ENCODE data around the gene EPHB3. TPM values are rescaled to one million over a fixed set of nuclear protein-coding genes. Genes with fewer than 3 reads are reported as not detected.
A peak's percentile ranks its signal among the peaks of the same experiment; 100 is the strongest.

The EPHB3 gene
- total RNA-seq, result not detected in 2 replicates

DNA sequence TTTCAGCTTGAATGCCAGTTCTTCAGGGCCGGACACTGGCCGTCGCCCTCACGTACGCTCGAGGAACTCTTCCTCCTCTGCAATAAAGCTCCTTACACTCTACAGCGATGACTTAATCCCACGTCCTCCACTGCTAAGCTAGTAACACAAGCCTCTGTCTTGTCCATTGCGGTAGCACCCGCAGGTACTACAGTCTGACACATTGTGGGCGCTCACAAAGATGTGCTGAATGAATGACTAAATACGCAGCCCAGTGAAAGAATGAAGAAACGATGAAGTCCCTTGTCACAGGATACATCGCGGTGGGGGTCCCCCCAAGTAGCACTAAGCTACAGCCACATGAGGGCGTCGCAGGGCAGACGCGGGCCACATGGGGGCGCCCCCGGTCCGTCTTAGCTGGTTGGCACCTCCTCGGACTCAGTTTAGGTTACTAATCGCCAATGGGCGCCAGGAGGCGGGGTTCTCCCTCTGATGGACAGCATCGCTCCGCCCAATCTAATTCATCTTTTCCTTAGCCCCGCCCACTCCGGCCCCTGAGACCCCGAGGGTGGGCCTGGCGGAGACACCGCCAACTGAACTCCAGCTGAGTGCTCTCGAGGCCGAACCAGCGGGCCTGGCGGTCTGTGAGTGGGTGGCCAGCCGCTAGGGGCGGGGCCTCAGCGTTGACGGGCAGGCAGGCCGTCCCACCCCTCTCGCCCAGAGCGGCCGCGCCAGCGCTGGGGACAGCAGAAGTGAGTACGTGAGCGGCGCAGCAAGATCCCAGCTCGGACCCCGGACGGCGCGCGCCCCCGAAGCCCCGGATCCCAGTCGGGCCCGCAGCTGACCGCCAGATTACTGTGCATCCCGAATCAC lies at the start of gene EPHB3:
Gene EPHB3, plus strand, starts transcription at position 725 of the 852 bp plus-strand sequence. CDS start 451 bp downstream, outside the sequence.
- peak; percentile 91 for DNase-seq (ENCODE audit: low read depth, low spot score)

DNA sequence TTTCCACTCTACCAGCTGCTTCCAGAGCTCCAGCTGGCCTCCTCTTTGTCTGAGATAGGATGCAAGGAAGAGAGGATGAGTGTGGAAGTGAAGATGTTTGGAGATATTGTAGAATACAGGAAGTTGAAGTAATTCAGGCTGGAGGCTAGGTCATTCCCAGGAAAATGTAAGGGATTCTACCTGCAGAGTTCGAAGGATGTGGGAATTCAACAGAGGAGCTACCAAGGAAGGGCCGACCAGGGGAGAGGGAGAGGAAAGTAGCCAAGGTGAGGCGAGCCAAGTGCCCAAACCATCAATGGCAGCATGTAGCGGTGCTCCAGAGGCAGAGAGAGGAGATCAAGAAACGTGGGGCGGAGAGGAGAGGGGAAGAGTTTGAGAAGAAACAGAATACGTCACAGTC lies 49.0 kb upstream of the EPHB3 start:
- DNase-seq (ENCODE audit: low read depth, low spot score), result no peak

- no peak for DNase-seq (ENCODE audit: low read depth, low spot score)
Observed at GRCh38 chr3:184513276-184514170, 48.1 kb upstream of the EPHB3 start.

DNA sequence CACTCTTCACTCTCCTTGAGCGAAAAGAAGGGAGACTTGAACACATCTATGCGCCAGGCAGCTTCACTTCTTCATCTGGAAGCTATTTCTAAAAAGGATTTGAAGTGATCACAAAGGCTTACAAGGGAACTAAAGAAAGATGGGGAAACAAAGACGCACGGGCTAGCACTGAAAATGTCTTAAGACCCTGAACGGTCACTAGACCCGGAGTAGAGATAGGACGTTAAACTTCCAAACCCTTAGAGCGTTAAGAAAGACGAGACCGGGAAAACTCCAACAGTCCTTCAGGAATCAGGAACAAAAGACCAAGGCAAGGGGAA lies 47.5 kb upstream of the EPHB3 start:
- DNase-seq (ENCODE audit: low read depth, low spot score), result no peak

DNA sequence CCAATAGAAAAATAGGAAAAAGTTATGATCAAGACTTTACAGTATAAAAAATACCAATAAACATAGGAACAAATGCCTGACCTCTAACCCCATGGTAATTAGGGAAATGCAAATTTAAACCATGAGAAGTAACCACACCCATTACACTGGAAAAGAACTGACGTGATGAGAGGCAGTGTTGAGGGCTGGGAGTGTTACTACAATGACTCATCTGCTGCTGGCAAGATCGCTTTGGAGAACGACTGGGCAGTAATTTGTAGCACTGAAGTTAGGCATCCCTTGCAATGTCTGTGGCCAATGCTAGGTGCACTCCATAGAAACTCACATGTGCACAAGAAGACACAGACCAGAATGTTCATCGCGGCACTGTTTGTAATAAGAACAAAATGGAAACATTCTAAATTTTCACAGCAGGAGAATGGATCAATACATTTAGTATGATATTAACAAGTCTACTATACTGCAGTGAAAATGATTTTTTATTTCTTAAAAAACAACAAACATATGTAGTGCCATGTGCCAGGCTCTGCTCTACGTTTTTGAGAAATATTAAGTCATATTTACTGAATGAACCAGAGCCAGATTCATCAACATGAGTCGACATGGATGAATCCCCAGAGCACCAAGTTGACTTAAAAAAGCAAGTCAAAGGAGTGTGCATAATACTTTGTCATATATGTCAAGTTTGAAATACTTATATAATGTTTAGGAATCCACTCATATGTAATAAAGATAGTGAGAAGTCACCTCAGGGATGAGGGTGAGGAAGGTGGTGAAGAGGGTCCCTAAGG lies 37.6 kb upstream of the EPHB3 start:
- no peak for DNase-seq (ENCODE audit: low read depth, low spot score)

DNA sequence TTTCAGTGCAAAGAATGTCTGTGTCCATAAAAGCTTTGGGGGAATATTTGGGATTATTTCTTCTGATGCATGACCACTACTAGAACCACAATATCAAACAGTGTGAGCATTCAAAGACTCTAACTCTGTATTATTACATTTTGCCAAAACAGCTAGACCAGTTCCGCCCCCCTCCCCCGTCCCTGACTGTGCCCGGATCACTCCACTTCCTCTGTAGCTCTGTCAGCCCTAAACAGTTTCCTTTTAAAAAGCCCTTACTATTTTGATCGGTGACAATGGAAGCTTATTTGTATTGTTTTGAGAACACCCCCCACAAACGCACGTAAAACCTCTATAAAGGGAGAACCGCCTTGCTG lies 36.6 kb upstream of the EPHB3 start:
- no peak for DNase-seq (ENCODE audit: low read depth, low spot score)

GRCh38 chr3:184525337-184526087 lies 36.1 kb upstream of the EPHB3 start:
- DNase-seq (ENCODE audit: low read depth, low spot score), result no peak

- DNase-seq (ENCODE audit: low read depth, low spot score), result no peak
Observed at GRCh38 chr3:184526088-184526433, 35.5 kb upstream of the EPHB3 start.

DNA sequence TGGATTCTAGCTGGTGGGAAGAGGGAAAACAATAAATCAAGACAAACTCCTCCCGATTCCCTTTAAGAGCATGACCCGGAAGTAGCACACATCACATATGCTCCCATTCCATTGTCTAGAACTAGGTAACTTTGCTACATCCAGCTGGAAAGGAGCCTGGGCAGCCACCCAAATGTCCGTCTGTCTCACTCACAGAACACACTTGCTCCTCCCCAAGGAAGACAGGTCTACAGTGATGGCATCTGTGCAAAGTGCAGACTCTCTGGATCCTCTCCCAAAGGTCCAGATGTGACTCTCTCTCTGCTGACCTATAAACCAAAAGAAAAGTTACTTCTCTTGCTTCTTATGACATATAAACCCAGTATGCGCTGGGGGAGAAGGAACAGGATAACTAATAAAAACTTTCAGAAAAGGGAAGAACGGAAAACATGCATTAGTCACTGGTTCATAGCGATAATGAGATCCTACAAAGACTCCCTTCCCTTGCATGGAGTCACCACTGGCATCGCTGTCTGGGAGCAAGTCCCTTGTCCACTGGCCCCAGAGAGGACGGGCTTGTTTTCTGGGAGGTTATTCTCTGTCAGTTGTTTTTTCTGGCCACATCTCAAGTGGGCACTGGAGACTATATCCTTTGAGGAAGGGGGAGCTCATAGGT lies 29.8 kb upstream of the EPHB3 start:
- DNase-seq (ENCODE audit: low read depth, low spot score), result no peak

- DNase-seq (ENCODE audit: low read depth, low spot score), result no peak
Observed at GRCh38 chr3:184532940-184533732, 28.4 kb upstream of the EPHB3 start.

DNA sequence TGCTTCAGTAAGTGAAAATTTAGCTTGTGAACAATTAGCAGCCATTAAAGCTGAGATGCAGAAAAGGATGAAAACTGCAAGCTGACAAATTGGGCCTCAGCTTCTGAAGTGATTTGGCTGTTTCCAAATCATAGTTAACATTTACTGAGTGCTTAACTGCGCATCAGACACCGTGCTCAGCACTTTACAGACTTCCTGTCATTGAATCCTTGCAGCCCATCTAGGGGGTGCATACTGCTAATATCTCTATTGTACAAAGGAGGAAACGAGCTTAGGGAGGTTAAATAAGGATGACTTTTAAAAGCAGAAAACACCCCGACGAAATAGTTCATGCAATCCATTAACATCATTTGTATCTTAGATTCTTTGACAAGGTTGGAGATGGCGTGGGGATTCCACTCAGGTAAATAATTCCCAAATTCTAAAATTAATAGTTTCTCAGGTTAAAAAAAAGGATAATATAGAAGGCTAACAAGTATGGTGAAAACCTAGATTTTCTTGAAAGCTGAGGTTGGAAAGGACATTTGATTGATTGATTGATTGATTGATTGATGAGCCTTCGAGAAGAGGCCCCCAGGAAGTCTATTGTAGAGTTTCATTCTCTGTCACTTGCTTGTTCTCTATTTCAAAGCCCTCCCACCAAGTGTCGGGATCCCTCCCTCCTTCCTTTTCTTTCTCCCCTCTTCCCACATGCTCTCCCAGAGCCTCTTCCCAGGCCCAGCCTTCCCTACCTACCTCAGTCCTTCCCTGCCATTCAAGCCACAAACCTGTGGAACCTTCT lies 23.5 kb upstream of the EPHB3 start:
- DNase-seq (ENCODE audit: low read depth, low spot score), result no peak

GRCh38 chr3:184538666-184539431 lies 22.7 kb upstream of the EPHB3 start:
- no peak for DNase-seq (ENCODE audit: low read depth, low spot score)

DNA sequence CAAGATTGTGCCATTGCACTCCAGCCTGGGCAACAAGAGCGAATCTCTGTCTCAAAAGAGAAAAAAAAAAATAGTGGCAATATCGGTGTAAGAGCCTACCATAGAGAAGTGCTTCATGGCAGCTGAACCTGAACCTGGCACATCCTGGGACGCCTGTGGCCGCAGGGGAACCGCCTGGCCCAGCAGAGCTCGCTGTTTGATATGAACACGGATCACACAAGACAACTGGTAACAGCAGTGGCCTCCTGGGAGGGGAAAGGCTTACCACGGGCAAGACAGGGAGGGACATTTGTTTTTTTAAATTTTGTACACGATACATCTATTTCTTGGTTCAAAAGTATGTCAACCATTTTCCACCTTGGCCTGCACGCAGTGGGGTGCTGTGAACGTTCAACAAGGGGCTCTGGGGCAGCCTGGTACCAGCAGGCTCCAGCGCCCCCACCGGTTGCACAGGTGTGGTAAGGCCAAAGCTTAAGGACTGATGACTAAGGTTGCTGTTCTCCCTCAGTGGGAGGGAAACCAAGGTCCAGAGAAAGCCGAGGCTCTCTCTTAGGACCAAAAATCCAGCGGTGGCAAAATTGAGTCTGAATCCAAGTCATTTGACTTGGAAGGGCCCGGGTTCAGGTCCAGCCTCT lies 21.7 kb upstream of the EPHB3 start:
- no peak for DNase-seq (ENCODE audit: low read depth, low spot score)

DNA sequence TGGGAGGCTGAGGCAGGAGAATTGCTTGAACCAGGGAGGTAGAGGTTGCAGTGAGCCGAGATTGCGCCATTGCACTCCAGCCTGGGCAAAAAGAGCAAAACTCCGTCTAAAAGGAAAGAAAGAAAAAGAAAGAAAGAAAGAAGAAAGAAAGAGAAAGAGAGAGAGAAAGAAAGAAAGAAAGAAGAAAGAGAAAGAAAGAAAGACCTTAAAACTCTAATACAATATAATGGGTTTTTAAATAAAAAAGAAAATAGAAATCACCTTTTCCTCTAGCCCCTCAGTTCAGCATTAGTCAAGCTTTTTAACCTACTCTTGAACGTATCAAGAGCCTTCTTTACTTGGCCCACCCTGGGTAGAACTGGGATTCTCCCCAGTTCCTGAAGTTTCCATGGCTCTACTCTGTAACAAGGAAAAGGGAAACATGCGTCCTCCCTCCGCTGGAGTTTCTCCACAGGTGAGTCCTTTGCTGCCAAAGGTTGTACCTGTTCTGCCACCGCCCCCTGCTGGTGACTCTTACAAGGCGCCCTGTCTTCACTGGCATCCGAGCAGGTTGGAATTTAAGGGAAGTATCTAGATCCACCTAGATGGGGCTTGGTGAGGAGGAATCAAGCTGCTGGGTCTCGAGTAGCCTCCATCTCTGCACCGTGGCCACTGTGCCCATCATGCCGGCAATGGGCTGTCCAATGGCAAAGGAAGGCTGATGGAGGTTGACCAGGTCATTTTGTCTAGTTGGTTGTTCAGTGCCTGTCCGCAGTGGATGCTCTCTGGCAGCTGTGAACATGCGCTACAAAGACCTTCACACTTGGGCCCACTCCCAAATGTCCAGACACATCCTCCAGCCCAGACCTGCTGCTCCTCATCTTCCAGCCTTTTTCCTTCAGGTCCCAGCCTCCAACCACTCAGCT lies 20.6 kb upstream of the EPHB3 start:
- DNase-seq (ENCODE audit: low read depth, low spot score), result no peak

- DNase-seq (ENCODE audit: low read depth, low spot score), result no peak
Observed at GRCh38 chr3:184541886-184542562, 19.6 kb upstream of the EPHB3 start.

- no peak for DNase-seq (ENCODE audit: low read depth, low spot score)
Observed at GRCh38 chr3:184542577-184542976, 19.0 kb upstream of the EPHB3 start.
